HG03469 (cell line): ENCODE results near the gene BID.

Source experiments
- ATAC-seq: cut with Tn5 transposase; IDR thresholded peaks from one replicate; pipeline ENCODE4 v1.9.1; 2021; ENCODE audit warnings: mild to moderate bottlenecking, moderate library complexity, moderate number of reproducible peaks; ENCODE audit not compliant: unreplicated experiment

BID gene

GRCh38 chr22:17774206-17774925, at the start of gene BID:
BID (minus strand) TSS chr22:17774469; CDS start chr22:17750116, 24,353 bp downstream.
- no peak for ATAC-seq

DNA sequence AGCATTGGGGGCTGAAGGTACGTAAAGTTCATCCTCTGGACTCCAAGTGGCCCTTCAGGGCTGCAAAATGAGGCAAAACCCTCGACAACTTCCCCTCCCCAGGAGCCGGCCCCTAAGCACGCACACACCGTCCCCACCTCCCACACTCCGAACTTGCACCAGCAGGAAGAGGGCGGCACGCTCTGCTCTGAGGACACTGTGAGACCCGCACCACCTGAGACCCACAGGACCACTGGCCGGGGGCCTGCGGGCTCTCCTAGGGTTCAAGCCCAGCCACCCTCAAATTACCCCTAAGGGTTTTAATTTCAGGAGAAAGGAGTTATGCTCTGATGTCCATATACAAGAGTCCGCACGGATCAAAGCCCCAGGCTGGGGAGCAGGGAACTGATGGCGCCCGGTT, 49.7 kb upstream of the BID start:
- ATAC-seq: no peak

- no peak for ATAC-seq
These were observed 49.0 kb upstream of the BID start for GRCh38 chr22:17823226-17823625.

GRCh38 chr22:17822087-17822486, 47.8 kb upstream of the BID start:
- no peak for ATAC-seq

GRCh38 chr22:17820879-17821439, 46.7 kb upstream of the BID start:
- no peak for ATAC-seq

GRCh38 chr22:17818649-17819048, 44.4 kb upstream of the BID start:
- no peak for ATAC-seq

DNA sequence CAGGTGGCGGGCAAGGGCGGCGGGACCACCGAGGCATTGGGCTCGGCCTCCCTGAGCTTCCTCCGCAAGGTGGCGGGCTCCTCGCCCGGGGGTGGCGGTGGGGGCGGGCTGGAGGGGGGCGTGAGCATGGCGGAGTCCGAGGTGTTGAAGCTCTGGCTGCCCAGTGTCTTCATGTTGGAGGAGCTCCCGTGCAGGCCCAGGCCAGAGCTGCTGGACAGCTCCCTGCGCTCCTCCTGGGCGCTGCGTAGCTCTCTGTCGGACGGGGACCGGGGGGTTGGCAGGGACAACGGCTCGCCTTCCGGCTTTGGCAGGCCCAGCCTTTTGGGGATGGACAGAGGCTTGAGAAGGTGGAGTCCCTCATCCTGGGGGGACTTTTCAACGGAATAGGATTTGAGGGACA, 43.9 kb upstream of the BID start:
- ATAC-seq: no peak

DNA sequence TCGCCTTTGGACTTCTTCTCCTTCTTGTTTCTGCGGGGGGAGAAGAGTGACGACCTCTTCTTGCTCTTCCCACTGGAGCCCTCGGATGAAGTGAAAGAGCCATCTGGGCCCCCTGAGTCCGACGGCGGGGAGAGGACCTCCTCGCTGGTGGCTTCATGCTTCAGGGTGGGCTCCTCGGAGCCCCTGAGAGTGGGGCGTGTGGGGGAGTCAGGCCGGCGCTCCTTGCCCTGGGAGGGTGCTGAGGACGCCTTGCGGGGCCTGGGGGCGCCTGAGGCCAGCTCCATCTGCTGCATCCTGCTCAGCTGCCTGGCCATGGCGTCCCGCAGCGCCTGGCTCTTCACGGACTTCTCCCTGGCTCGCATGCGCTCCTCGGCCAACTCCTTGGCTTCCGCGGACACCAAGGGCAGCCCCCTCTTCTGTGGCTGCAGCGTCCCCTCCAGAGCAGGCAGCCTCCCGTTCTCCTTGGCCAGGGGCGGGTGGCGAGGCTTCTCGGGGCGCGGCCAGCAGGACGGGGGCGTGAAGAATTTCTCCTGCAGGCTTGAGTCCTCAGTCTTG, 43.3 kb upstream of the BID start:
- no peak for ATAC-seq

- no peak for ATAC-seq
These were observed 42.8 kb upstream of the BID start for GRCh38 chr22:17817079-17817478.

- no peak for ATAC-seq
These were observed 42.4 kb upstream of the BID start for GRCh38 chr22:17816649-17817048.

GRCh38 chr22:17815703-17816254, 41.5 kb upstream of the BID start:
- ATAC-seq: no peak

- no peak for ATAC-seq
These were observed 40.6 kb upstream of the BID start for GRCh38 chr22:17814830-17815229.

GRCh38 chr22:17814084-17814483, 39.8 kb upstream of the BID start:
- ATAC-seq: no peak

- no peak for ATAC-seq
These were observed 36.9 kb upstream of the BID start for GRCh38 chr22:17811119-17811518.

DNA sequence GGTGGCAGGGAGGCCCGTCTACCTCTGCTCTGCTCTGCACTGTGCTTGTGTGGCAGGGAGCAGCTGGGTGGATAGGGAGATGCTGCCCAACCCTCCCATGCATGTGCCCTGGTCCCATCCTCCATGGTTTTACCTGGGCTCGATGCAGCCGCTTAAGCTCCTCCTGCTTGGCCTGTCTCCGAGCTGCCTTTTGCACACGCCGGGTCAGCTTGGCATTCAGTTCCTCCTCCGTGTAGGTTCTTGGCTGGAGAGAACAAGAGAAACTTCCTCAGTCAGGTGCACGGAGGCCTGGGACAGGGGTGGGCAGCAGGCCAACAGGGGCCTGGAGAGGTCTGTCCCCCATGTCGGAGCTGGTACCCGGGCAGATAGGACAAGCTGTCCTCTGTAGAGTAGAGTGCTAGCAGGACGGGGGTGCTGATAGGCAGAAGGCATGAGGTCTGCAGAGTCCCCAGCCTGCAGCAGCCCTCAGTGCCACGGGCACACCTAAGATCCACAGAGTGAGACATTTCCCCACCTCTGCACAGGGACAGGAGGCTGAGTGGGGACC, 36.4 kb upstream of the BID start:
- ATAC-seq: no peak

GRCh38 chr22:17808693-17809403, 34.6 kb upstream of the BID start:
- ATAC-seq: no peak

GRCh38 chr22:17807578-17808410, 33.5 kb upstream of the BID start:
- no peak for ATAC-seq

DNA sequence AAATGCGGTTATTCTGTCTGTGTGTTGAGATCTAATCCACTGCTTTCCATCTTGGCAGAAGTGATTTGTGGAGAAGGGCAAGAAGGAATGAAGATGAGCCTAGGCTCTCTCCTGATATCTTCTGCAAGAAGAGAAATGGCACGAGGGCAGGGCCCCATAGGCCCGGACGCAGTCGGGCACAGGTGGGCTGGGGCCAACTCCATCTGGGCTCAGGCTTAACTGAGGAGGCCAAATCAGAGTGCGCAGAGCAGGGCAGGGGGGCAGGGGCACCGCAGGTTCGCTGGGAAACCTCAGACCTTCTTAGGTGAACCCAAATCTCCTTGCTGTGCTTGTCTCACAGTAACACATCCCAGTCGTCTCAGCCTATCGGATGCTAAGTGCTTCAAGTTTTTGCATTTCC, 32.8 kb upstream of the BID start:
- ATAC-seq: no peak

DNA sequence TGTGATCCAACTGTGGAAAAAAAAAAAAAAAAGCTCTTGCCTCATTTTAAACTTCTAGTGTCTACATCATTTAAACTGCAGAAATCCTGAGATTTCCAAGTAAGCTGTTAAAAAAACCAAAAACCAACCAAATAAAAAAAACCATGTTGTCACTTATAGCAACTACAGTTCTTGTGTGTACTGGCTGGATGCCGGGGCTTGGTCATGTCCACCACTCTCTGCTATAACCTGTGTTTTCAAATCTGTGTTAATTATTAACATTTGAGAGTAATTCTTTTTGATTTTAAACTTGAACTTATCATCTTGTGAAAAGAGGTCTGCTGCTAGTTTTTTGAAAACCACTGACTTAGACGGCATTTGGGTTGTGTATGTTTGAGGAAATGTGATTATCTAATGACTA, 32.2 kb upstream of the BID start:
- no peak for ATAC-seq

DNA sequence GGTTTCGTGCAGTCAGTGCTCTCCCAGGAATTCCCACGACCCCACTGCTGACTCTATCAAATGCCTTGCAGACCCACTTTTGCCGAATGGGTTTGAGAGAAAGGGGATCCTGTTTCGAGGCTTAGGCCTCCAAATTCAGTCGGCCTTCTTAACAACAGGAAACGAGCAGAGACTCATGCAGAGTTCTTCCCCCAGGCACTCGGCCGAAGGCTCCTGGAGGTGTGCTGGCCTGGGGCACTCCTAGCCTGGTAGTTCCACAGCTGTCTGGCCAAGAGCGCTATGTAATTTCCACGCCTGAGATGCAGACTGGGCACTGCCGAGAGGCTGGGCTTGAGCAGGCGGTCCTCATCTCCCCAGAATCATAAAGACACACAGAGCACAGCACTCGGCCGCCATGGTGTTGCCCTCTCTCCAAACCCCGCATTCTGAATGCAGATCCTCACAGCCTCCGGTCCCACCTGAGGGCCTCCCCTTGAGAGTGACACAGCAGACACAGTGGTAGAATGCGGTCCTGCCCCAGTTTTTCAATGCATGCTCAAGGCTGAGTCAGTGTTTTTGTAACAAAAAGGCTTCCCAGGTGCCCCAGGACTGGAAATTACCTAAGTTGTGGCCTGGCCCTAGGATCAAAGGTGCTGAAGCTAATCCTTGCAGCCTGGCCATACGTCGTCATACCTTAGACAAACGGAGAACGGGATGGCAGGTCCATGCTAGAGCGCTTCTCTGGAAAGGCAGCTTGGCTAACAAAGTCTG, 30.2 kb upstream of the BID start:
- ATAC-seq: no peak
